HepG2 (cell line): Measurements from ENCODE around the gene G0S2.

Source experiments
- CAMTA2 ChIP-seq: sonication (generic); formaldehyde crosslinking; IDR thresholded peaks from 2 replicates; pipeline ENCODE4 v1.4.0; 2020; ENCODE audit warnings: mild to moderate bottlenecking, missing genetic modification reagents, borderline replicate concordance
- CHD2 ChIP-seq: IDR thresholded peaks from 2 replicates; pipeline ENCODE4 v1.6.1; 2011; ENCODE audit warnings: low read depth, low read length, improper control_type of control experiment
- DNMT1 ChIP-seq: sonication (generic); formaldehyde crosslinking; IDR thresholded peaks from 2 replicates; pipeline ENCODE4 v1.5.1; 2020; ENCODE audit warnings: mild to moderate bottlenecking, missing genetic modification reagents
- ELF1 ChIP-seq: sonication (generic); formaldehyde crosslinking; IDR thresholded peaks from 2 replicates; pipeline ENCODE4 v1.4.0; 2020; ENCODE audit warnings: missing genetic modification reagents
- EP300 ChIP-seq, 3 experiments: sonication (generic) in 1 of 3; formaldehyde crosslinking in 1 of 3; IDR thresholded peaks; 2 replicates each; pipeline versions ENCODE4 v1.5.1 to v1.6.1; 2011 to 2020; ENCODE audit warnings: low read depth in 2 of 3, low read length in 2 of 3, borderline replicate concordance in 1 of 3, improper control_type of control experiment in 1 of 3, mild to moderate bottlenecking in 1 of 3, missing genetic modification reagents in 1 of 3, moderate library complexity in 1 of 3
- IRF2 ChIP-seq: IDR thresholded peaks from 2 replicates; pipeline ENCODE4 v1.6.1; 2018; ENCODE audit warnings: missing genetic modification reagents, missing compliant biosample characterization
- ZNF282 ChIP-seq: fragments of 450-650 bp; IDR thresholded peaks from 2 replicates; pipeline ENCODE4 v1.6.1; 2018; ENCODE audit not compliant: partially characterized antibody
- ZNF383 ChIP-seq: sonication (generic); formaldehyde crosslinking; IDR thresholded peaks from 2 replicates; pipeline ENCODE4 v1.4.0; 2020; ENCODE audit warnings: missing genetic modification reagents, mild to moderate bottlenecking, borderline replicate concordance

GRCh38 chr1:209692745-209693504 lies 17.7 kb downstream of the G0S2 start:
- TF ChIP-seq EP300 (IDR thresholded peaks at IDR 0.05; ENCODE audit: low read depth in 2 of 2, low read length in 2 of 2): no peak
- no peak for TF ChIP-seq EP300 (CRISPR knock-in tag; IDR thresholded peaks at IDR 0.05; ENCODE audit: borderline replicate concordance)
- TF ChIP-seq DNMT1 (CRISPR knock-in tag): no peak
- TF ChIP-seq ZNF383 (CRISPR knock-in tag): no peak
- TF ChIP-seq CAMTA2 (CRISPR knock-in tag): no peak
- no peak for TF ChIP-seq IRF2 (CRISPR knock-in tag)
- no peak for TF ChIP-seq CHD2
- TF ChIP-seq ELF1: no peak
- no peak for TF ChIP-seq ZNF282
